ENCODE results near the gene UBL3. TPM values are rescaled to one million over a fixed set of nuclear protein-coding genes. Genes with fewer than 3 reads are reported as not detected.

The UBL3 gene
- total and polyA plus RNA-seq, 10 donors, result 10.2 to 39.1 (median 30.5) TPM

- Histone ChIP-seq H3K27ac (no peak overlapping the region), H3K9me3 (peaks cover 0 to 6% (median 0%) of the 10 kb centered on the region in 8 donors), H3K4me1 (peaks cover 0 to 65% (median 13%) of the 10 kb centered on the region in 6 donors), H3K27me3 (replicated peaks in 1 of 7) (no peaks in the 10 kb centered on the region), H3K4me3 (no peak overlapping the region), H3K36me3 (no peaks in the 10 kb centered on the region)
- DNase-seq, result no peak
- 53 to 86% (median 71%) methylated on average over 2 of the region's 2 CpGs for WGBS, 5 donors
- TF ChIP-seq POLR2A (IDR thresholded peaks at IDR 0.05) (no peak), POLR2AphosphoS5 (IDR thresholded peaks at IDR 0.05) (no peak)
- TF ChIP-seq, protein P1, sequence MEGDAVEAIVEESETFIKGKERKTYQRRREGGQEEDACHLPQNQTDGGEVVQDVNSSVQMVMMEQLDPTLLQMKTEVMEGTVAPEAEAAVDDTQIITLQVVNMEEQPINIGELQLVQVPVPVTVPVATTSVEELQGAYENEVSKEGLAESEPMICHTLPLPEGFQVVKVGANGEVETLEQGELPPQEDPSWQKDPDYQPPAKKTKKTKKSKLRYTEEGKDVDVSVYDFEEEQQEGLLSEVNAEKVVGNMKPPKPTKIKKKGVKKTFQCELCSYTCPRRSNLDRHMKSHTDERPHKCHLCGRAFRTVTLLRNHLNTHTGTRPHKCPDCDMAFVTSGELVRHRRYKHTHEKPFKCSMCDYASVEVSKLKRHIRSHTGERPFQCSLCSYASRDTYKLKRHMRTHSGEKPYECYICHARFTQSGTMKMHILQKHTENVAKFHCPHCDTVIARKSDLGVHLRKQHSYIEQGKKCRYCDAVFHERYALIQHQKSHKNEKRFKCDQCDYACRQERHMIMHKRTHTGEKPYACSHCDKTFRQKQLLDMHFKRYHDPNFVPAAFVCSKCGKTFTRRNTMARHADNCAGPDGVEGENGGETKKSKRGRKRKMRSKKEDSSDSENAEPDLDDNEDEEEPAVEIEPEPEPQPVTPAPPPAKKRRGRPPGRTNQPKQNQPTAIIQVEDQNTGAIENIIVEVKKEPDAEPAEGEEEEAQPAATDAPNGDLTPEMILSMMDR (IDR thresholded peaks at IDR 0.05 in 8 of 11, conservative IDR thresholded peaks at IDR 0.05 in 3 of 11), result no peak
- intact Hi-C loops (cut with DNase I; ENCODE audit: low total_unique reads), result no loop called here
Observed at GRCh38 chr13:29799041-29799440, 51.4 kb downstream of the UBL3 start.

DNA sequence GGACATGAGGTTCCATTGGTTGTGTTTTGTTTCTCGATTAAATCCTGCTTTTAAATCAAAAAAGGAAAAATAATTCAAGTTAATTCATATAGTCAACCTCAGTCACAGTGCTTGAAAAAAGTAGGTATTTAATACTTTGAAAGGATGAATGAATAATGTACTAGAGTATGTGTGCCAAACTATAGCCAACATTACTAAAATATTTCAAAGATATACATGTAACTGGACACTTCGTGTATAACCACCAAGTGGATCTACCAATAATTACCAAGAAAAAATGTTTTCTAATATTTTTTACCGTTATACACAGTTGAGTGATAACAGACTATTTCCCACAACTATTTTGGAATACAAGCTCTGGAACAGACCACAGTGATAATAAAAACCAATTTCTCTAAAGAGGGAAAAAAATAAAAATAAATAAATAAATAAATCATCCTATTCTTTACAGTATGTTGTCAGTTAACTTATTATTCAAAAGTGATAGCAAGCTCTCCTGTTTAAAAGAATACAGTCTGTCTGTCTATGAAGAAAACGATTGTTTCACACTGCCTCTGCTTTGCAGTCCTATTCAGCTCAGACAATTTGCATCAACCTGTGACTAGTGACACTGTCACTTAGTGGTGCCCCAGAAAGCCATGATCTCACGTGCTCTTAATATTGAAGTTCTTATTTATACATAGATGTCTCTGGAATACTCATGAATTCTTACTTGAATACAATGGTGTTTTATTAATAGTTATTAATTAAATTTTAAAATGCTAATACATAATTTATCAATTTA, 58.2 kb downstream of the UBL3 start:
- Histone ChIP-seq H3K27me3 (replicated peaks in 1 of 7) (no peaks in the 10 kb centered on the region), H3K4me1 (peaks cover 0 to 45% (median 14%) of the 10 kb centered on the region in 6 donors), H3K36me3 (no peaks in the 10 kb centered on the region), H3K9me3 (no peaks in the 10 kb centered on the region), H3K4me3 (no peak overlapping the region), H3K27ac (no peak overlapping the region)
- WGBS, 5 donors, result 90 to 96% (median 96%) methylated on average over 5 of the region's 5 CpGs
- intact Hi-C loops (cut with DNase I; ENCODE audit: low total_unique reads), result no loop called here
- TF ChIP-seq POLR2A (IDR thresholded peaks at IDR 0.05) (no peak), POLR2AphosphoS5 (IDR thresholded peaks at IDR 0.05) (no peak)
- TF ChIP-seq, protein P1 (IDR thresholded peaks at IDR 0.05 in 8 of 11, conservative IDR thresholded peaks at IDR 0.05 in 3 of 11), result no peak
- DNase-seq, result no peak

GRCh38 chr13:29791508-29791907, 58.9 kb downstream of the UBL3 start:
- TF ChIP-seq, protein P1 (IDR thresholded peaks at IDR 0.05 in 8 of 11, conservative IDR thresholded peaks at IDR 0.05 in 3 of 11), result no peak
- TF ChIP-seq POLR2A (IDR thresholded peaks at IDR 0.05) (no peak), POLR2AphosphoS5 (IDR thresholded peaks at IDR 0.05) (no peak)
- H3K4me1 ChIP-seq, result peaks cover 0 to 46% (median 12%) of the 10 kb centered on the region in 6 donors
- DNase-seq, result no peak
- H3K27ac ChIP-seq, result no peak overlapping the region
- intact Hi-C loops (cut with DNase I; ENCODE audit: low total_unique reads), result no loop called here
- no peaks in the 10 kb centered on the region for H3K9me3 ChIP-seq
- WGBS, 5 donors, result 56 to 87% (median 76%) methylated on average over 1 of the region's 1 CpG
- H3K27me3 ChIP-seq (replicated peaks in 1 of 7), result no peaks in the 10 kb centered on the region
- no peak overlapping the region for H3K4me3 ChIP-seq
- H3K36me3 ChIP-seq, result no peaks in the 10 kb centered on the region

DNA sequence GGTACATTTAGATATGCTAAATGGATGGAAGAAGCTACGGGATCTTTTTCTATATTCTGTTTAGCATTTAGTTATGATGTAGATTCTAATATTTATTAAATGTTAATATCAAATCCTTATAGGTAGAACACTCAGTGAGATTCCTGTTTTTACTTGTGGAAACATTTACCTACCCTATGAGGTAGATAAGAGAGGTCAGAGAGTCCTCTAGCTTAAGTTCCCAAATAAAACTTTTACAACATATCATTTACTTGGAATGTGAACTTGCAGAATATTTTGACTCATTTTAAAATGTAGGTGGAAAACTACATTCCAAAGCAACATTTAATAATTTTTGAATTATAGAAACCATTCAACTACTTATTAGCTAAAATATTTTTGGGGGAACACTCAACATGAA, 63.7 kb downstream of the UBL3 start:
- H3K4me1 ChIP-seq, result peaks cover 0 to 43% (median 10%) of the 10 kb centered on the region in 6 donors
- no peaks in the 10 kb centered on the region for H3K27me3 ChIP-seq (replicated peaks in 1 of 7)
- no peak for DNase-seq
- no peaks in the 10 kb centered on the region for H3K9me3 ChIP-seq
- WGBS, 5 donors, result 91 to 98% (median 96%) methylated on average over 1 of the region's 1 CpG
- TF ChIP-seq, protein P1 (IDR thresholded peaks at IDR 0.05 in 8 of 11, conservative IDR thresholded peaks at IDR 0.05 in 3 of 11), result no peak
- TF ChIP-seq POLR2A (IDR thresholded peaks at IDR 0.05), result no peak
- no peak for TF ChIP-seq POLR2AphosphoS5 (IDR thresholded peaks at IDR 0.05)
- intact Hi-C loops (cut with DNase I; ENCODE audit: low total_unique reads), result no loop called here
- no peak overlapping the region for H3K27ac ChIP-seq
- no peaks in the 10 kb centered on the region for H3K36me3 ChIP-seq
- no peak overlapping the region for H3K4me3 ChIP-seq
